ENCODE measurements around the gene CPAMD8.
"Not testable (repeated sequence)": the region's sequence is repeated elsewhere in the genome, so short reads cannot be mapped to it uniquely, and the experiment has no call there.

The CPAMD8 gene

DNA sequence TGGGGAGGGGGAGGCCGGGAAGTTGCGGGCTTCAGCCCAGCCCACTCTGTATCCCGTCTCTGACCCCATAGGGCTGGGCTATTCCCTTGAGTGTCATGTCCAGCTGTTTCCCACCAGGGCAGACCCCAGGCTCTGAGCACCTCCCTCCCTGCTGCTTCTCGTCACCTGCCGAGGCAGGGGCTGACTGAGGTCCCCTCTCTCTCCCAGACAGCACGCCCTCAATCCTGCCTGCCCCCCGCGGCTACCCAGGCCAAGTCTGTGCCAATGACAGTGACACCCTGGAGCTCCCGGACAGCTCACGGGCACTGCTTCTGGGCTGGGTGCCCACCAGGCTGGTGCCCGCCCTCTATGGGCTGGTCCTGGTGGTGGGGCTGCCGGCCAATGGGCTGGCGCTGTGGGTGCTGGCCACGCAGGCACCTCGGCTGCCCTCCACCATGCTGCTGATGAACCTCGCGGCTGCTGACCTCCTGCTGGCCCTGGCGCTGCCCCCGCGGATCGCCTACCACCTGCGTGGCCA lies 137.2 kb downstream of the CPAMD8 start:
- no peak for DNase-seq

GRCh38 chr19:16888629-16889365 lies 137.8 kb downstream of the CPAMD8 start, which contains the start of gene F2RL3:
F2RL3 (plus strand) TSS chr19:16888999; CDS start chr19:16889190, 191 bp downstream.
- DNase-seq = no peak

DNA sequence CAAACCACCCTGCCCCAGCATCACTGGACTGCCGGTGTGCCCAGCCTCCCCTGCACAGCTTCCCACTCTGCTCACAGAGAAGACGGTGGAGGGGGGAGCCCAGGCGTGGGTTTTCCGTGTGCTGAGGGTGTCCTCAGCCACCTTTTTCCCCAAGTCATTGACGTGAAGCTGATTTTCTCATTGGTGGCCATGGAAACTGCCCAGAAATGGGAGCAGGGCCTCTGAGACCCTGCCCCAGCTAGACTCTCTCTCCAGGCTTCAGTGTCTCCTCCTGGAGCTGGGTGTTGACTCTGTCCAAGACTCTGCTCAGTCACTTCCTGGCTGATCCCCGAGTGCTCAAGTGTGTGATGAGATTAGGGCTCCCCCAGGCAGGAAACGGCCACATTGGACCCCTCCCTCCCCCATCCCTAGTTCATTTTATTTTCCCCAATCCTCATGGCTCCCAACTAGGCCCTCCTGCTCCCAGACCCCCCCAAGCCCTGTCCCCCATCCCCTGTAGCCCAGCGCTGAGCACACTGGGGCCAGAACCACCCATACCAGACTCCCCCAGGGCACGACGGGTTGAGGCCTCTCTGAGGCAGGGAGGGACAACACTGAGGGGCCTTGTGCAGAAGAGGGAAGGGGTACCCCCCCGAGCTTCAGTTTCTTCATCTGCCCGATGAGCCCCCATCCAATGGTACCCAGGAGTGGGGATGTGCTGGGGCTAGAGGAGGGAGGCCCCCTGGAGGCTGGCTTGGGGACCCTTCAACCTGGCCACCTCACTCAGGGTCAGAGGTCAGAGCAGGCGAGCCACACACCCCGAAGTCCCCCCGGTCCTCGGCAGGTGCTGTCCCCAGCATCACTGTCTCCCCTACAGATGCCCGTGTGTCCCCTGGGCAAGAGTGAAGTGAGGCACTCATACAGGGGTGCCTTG lies 139.0 kb downstream of the CPAMD8 start:
- no peak for DNase-seq

- DNase-seq = no peak
Observed at GRCh38 chr19:16886305-16886880, 140.2 kb downstream of the CPAMD8 start.

- DNase-seq = no peak
Observed at GRCh38 chr19:16885166-16885565, 141.4 kb downstream of the CPAMD8 start.

- DNase-seq = no peak
Observed at GRCh38 chr19:16883522-16883921, 143.1 kb downstream of the CPAMD8 start.

DNA sequence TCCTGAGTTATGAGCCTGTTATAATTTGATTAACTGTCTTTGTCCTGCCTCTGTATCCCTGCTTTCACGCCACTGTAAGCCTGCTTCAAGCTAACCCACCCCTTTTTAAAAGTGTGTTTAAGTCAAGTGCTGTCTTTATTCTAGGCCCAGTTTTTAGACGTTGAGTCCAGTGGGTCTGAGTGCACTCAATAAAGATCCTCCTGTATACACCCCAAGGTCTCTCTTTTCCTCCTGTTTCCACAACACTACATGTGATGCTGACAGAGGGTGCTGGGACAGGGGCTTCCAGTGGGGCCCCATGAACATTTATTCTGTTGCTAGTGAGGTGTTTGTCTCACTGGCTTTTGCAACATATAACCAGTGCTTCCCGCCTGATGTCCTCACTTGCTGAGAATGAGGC lies 144.5 kb downstream of the CPAMD8 start:
- no peak for DNase-seq

DNA sequence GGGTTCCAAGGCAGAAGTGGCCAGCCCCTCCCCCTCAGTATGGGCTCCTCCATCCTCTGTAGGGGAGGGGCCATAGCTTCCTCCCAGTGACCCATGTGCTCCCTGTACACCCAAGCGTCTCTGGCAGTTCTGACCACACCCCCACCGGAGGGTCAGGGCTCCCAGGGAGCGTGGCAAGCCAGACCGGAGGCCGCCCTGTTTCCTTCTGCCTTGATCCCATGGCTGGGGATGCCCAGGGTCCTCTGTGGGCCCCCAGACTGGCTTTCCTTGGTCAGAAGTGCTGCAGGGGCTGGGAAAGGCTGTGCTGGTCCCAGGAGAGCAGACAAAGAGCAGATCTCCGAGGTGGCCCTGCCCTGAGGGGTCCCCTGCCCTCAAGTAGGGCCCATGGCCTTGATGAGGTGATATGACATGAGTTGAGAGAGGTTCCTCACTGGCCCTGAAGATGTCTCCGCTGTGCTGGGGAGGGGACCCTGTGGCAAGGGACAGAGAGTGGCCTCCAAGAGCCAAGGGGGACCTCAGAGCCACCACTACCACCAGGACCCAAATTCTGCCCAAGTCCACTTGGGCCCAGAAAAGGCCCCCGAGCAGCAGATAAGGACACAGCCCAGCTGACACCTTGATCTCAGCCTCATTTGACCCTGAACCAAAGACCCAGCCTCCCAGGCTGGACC lies 145.6 kb downstream of the CPAMD8 start:
- DNase-seq = no peak

GRCh38 chr19:16878181-16878965 lies 148.2 kb downstream of the CPAMD8 start:
- DNase-seq = no peak

GRCh38 chr19:16877581-16877980 lies 149.0 kb downstream of the CPAMD8 start:
- no peak for DNase-seq

DNA sequence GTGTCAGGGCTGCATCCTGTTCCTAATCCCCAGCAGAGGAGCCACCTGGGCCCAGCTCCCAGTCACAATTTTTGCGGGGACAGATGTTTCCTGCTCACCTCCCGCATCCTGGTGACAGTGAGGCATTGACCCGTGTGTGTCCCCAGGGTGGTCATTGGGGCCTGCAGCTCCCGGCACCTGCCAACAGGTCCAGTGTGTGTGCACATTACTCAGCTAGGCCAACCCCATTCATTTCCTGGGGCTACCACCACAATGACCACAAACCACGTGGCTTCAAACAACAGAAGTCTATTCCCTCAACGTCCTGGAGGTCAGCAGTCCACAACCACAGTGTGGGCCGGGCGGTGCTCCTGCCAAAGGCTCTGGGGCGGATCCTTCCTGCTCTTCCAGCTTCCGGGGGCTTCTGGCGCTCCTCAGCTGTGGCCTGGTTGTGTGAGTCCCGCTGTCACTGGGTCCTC lies 149.7 kb downstream of the CPAMD8 start:
- no peak for DNase-seq

- DNase-seq = no peak
Observed at GRCh38 chr19:16875584-16876555, 150.7 kb downstream of the CPAMD8 start.

GRCh38 chr19:16874978-16875299 lies 151.7 kb downstream of the CPAMD8 start:
- not testable (repeated sequence) for DNase-seq

GRCh38 chr19:16874250-16874977 lies 152.2 kb downstream of the CPAMD8 start:
- DNase-seq = no peak

- no peak for DNase-seq
Observed at GRCh38 chr19:16873594-16873993, 153.0 kb downstream of the CPAMD8 start.

DNA sequence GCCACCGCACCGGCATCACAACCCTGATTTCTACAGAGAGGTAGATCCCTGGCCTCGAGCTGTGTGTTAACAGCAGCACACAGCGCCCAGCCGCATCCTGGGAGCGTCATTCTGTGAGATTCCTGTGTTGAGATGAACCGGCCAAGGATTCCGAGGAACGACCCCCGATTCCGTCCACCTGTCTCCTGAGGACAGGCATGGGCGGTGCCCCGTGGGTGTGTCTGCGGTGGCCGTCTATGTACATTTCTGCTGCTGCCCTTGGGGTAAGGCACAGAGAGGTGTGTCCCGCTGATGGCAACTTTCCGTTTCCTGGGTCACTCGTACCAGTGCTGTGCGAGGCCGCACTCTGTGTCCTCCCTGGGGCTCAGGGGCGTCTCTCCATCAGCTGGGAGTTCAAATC lies 153.9 kb downstream of the CPAMD8 start:
- DNase-seq = no peak

GRCh38 chr19:16871871-16872270 lies 154.7 kb downstream of the CPAMD8 start:
- DNase-seq = no peak

DNA sequence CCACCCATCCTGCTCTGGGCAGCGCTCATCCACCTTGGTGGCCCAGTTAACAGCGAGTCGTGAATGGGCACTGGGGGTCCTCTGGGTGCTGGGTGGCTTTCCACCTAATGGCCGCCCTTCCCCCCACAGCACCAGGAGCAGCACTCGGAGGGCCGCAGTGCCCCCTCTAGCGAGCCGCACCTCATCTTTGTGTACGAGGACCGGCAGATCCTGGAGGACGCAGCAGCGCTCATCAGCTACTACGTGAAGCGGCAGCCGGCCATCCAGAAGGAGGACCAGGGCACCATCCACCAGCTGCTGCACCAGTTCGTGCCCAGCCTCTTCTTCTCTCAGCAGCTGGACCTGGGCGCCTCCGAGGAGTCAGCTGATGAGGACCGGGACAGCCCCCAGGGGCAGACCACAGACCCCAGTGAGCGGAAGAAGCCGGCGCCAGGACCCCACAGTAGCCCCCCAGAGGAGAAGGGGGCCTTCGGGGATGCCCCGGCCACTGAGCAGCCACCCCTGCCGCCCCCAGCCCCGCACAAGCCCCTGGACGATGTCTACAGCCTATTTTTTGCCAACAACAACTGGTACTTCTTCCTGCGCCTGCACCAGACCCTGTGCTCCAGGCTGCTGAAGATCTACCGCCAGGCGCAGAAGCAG lies 157.2 kb downstream of the CPAMD8 start:
- no peak for DNase-seq

DNA sequence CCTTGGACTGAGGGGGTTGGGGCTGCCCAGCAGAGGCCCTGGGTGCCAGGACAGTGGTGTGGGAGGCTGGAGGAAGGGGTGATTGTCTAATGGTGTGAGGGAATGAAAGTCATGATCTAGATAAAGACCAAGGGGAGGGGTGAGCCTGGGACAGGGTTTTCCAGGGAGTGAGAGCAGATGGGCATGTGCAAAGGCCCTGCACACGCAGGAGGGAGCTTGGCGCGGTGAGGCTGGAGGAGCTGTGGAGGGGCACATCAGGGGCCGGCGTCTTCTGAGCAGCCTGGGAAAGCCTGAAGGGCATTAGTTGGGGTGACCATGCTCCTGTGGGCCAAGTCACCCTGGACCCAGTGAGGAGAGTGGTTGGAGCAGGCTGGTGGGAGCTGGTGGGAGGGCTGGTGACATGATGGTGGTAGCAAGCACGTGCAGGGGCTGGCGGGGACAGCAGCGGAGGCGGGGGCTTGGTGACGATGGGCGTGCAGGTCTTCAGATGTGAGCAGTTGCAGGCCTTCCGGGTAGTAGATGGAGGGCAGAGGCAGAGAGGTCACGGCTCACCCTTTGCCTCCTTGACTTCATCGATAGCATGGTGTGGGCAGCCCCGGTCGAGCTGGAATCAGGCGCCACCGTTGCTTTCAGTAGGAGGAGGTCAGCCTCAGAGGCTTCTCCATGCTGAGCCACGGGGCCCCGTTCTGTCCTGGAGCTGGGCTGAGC lies 158.0 kb downstream of the CPAMD8 start:
- DNase-seq = no peak

All from NCI-H187 (cell line).